Right renal cortex interstitium (tissue), 3 donors: Measurements from ENCODE around the gene LMNTD2. TPM values are rescaled to one million over a fixed set of nuclear protein-coding genes. Genes with fewer than 3 reads are reported as not detected.

Source experiments
- DNase-seq, 3 donors: peaks; one replicate each; pipeline ENCODE4 v3.0.0-alpha.2; 2013; ENCODE audit warnings: low read depth in 3 of 3, low spot score in 2 of 3
- polyA plus RNA-seq, 3 donors: library from polyadenylated mRNA; unstranded; fragments of 120-200 nt; gene quantifications; one replicate each; pipeline ENCODE4 v1.2.1, GENCODE V29; 2013; ENCODE audit not compliant: insufficient read length in 3 of 3

LMNTD2 gene
- polyA plus RNA-seq, 3 donors: 2.6 to 2.7 (median 2.6) TPM

- no peak for DNase-seq
Observed at GRCh38 chr11:554428-555226, 5.9 kb downstream of the LMNTD2 start.

- DNase-seq: no peak
Observed at GRCh38 chr11:553988-554340, 6.6 kb downstream of the LMNTD2 start.

GRCh38 chr11:553083-553987, 7.2 kb downstream of the LMNTD2 start:
- no peak for DNase-seq

- DNase-seq: no peak
Observed at GRCh38 chr11:551596-551995, 8.9 kb downstream of the LMNTD2 start.

GRCh38 chr11:551131-551530, 9.4 kb downstream of the LMNTD2 start:
- DNase-seq: no peak

- DNase-seq: no peak
Observed at GRCh38 chr11:550746-551085, 9.8 kb downstream of the LMNTD2 start.

GRCh38 chr11:550021-550745, 10.4 kb downstream of the LMNTD2 start:
- no peak for DNase-seq

- no peak for DNase-seq
Observed at GRCh38 chr11:548700-549603, 11.6 kb downstream of the LMNTD2 start.

- DNase-seq: no peak
Observed at GRCh38 chr11:545171-545570, 15.4 kb downstream of the LMNTD2 start.

GRCh38 chr11:544817-545166, 15.7 kb downstream of the LMNTD2 start:
- DNase-seq: no peak

GRCh38 chr11:541433-541885, 19.1 kb downstream of the LMNTD2 start:
- DNase-seq: no peak

GRCh38 chr11:540583-541432, 19.7 kb downstream of the LMNTD2 start:
- DNase-seq: no peak

GRCh38 chr11:539971-540481, 20.5 kb downstream of the LMNTD2 start:
- no peak for DNase-seq

- DNase-seq: no peak
Observed at GRCh38 chr11:538431-539051, 22.0 kb downstream of the LMNTD2 start.

- no peak for DNase-seq
Observed at GRCh38 chr11:537622-538430, 22.7 kb downstream of the LMNTD2 start.

- no peak for DNase-seq
Observed at GRCh38 chr11:536841-537621, 23.5 kb downstream of the LMNTD2 start, which contains the start of gene LRRC56. Gene LRRC56, plus strand, starts transcription at chr11:537527. Its CDS starts 3,158 bp downstream, at chr11:540685.
